GM18861 (cell line): Measurements from ENCODE around the gene ODAD2.

Source experiments
- ATAC-seq: cut with Tn5 transposase; IDR thresholded peaks from one replicate; pipeline ENCODE4 v1.9.1; 2021; ENCODE audit not compliant: unreplicated experiment

Gene ODAD2

DNA sequence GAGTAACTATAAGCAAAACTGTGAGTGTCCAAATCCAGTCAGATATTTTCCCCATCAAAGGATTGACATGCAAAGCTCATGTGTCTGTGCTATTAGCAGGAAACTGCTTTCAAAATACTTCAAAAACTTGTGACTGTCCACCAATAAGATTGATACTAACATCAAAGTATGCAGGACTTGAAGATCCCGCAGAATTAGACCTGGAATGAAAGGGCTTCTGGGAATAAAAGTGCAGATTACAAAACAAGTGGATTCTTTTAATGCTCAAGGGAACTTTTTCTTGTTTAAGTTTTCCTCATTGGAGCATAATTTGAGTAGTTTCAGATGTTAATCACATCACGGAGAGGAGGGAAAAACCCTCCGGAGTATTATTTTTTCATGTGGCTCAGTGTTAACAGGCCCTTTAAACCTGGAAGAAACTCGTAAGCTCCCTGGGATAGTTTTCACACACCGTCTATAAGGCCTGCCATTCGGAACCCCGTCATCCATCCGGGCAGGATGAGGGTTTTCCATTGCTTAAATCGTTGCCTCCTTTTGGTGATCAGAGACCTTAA is 219.3 kb downstream of the ODAD2 start:
- no peak for ATAC-seq

DNA sequence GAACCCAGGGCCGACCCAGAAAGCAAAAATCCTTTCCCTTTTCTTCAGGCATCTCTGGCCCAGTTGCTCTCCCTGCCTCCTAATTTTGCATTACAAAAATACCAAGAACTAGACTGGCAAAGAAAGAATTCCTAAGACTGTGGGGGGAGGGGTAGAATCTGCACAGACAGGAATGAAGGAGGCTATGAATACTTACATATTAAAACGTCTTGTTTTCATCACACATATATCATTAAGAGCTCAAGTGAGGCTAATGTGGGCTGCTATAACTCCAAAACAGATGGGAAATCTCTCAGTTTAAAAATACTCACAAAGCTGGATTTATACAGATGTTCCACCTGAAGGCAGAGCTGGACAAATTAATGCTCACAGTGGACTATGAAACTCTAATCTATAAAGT is 224.0 kb downstream of the ODAD2 start:
- ATAC-seq: no peak

DNA sequence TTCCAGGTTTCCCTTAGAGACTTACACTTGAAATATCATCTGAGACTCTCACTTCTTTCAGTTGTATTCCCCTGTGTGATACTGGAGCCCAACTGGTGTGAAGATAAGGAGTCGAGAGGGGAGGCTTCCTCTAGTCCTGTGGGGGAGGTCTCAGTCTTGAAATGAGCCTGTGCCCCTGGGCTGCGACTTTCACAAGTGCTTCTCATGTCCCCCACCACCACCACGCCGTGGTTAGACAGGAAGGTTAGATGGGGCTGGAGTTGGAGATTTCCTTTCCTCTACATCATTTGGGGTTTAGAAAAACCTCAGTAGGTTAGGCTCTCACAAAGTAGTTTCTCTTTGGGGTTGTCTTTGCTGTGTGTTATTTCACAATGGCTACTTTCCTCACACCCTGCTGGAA is 227.6 kb downstream of the ODAD2 start:
- no peak for ATAC-seq

DNA sequence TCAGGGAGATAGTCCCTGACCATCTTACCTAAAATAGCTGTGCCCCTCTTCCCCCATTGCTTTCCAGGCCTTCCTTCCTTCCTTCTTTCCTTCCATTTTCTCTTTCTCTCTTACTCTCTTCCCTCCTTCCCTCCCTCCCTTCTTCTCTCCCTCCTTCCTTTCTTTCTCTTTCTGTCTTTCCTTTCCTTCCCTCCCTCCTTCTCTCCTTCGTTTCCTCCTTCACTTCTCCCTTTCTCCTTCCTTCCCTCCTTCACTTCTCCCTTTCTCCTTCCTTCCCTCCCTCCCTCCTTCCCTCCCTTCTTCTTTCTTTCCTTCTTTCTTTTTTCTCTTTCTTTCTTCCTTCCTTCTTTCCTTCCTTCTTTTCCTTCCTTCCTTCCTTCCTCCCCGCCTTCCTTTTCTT is 228.7 kb downstream of the ODAD2 start:
- no peak for ATAC-seq
